Measurements from ENCODE around the gene CDK6.

- TF ChIP-seq POLR2AphosphoS5 (IDR thresholded peaks at IDR 0.05; ENCODE audit: low read depth, low read length): no peak
- TF ChIP-seq POLR2A (IDR thresholded peaks at IDR 0.05; ENCODE audit: low read depth, low read length): no peak
- no peak for TF ChIP-seq TAF1 (IDR thresholded peaks at IDR 0.05; ENCODE audit: borderline replicate concordance, low read depth, low read length)
Observed at GRCh38 chr7:92668564-92668963, 167.8 kb downstream of the CDK6 start.
